Loucy (cell line): Measurements from ENCODE around the gene KLHL33.

Source experiments
- H2AFZ ChIP-seq: fragments of 200-600 bp; sonication (generic); 2 replicates; pipeline ENCODE4 v1.6.0; 2016; ENCODE audit warnings: antibody characterized with exemption, mild to moderate bottlenecking, low read length, moderate library complexity
- H3F3A ChIP-seq: fragments of 200-600 bp; 2 replicates; pipeline ENCODE4 v1.6.0; 2016; ENCODE audit warnings: antibody characterized with exemption, low read depth, mild to moderate bottlenecking
- H3K27me3 ChIP-seq: fragments of 200-600 bp; sonication (generic); 2 replicates; pipeline ENCODE4 v1.6.1; 2014; ENCODE audit warnings: low read length, mild to moderate bottlenecking; ENCODE audit not compliant: insufficient read depth, poor library complexity, severe bottlenecking
- H3K36me3 ChIP-seq: fragments of 200-600 bp; sonication (generic); 2 replicates; pipeline ENCODE4 v1.6.1; 2016; ENCODE audit warnings: low read length; ENCODE audit not compliant: insufficient read depth
- H3K4me1 ChIP-seq: fragments of 200-600 bp; sonication (generic); 2 replicates; pipeline ENCODE4 v1.5.1; 2014; ENCODE audit warnings: low read length, mild to moderate bottlenecking; ENCODE audit not compliant: insufficient read depth, poor library complexity, severe bottlenecking
- H3K4me2 ChIP-seq: fragments of 200-600 bp; sonication (generic); 2 replicates; pipeline ENCODE4 v1.6.0; 2014; ENCODE audit warnings: antibody characterized with exemption, low read length, low read depth, mild to moderate bottlenecking; ENCODE audit not compliant: poor library complexity, severe bottlenecking
- H3K4me3 ChIP-seq: fragments of 200-600 bp; sonication (generic); 2 replicates; pipeline ENCODE4 v1.5.1; 2014; ENCODE audit warnings: low read length, mild to moderate bottlenecking, mixed read lengths; ENCODE audit not compliant: poor library complexity, severe bottlenecking
- H3K79me2 ChIP-seq: fragments of 200-600 bp; sonication (generic); 2 replicates; pipeline ENCODE4 v1.6.1; 2014; ENCODE audit warnings: low read length; ENCODE audit not compliant: insufficient read depth
- H3K9ac ChIP-seq: fragments of 200-600 bp; sonication (generic); 2 replicates; pipeline ENCODE4 v1.6.0; 2014; ENCODE audit warnings: mild to moderate bottlenecking, low read depth, low read length, moderate library complexity; ENCODE audit not compliant: poor library complexity, severe bottlenecking
- H3K9me2 ChIP-seq: fragments of 200-600 bp; sonication (generic); replicated peaks from 2 replicates; pipeline ENCODE4 v1.6.1; 2016; ENCODE audit warnings: low read depth, low read length, mixed read lengths
- H3K9me3 ChIP-seq: fragments of 200-600 bp; sonication (generic); 2 replicates; pipeline ENCODE4 v1.6.1; 2014; ENCODE audit warnings: mild to moderate bottlenecking, antibody characterized with exemption, low read length, low read depth; ENCODE audit not compliant: insufficient read depth
- H4K20me1 ChIP-seq: fragments of 200-600 bp; sonication (generic); 2 replicates; pipeline ENCODE4 v1.6.0; 2014; ENCODE audit warnings: antibody characterized with exemption, low read length, mild to moderate bottlenecking; ENCODE audit not compliant: insufficient read depth, poor library complexity, severe bottlenecking
- CTCF ChIP-seq: fragments of 200-600 bp; sonication (generic); conservative IDR thresholded peaks from 2 replicates; pipeline ENCODE4 v1.5.1; 2014; ENCODE audit warnings: mild to moderate bottlenecking, antibody characterized with exemption, low read length
- EZH2phosphoT487 ChIP-seq: fragments of 200-600 bp; IDR thresholded peaks from 2 replicates; pipeline ENCODE4 v1.6.1; 2018; ENCODE audit warnings: antibody characterized with exemption, mild to moderate bottlenecking, moderate library complexity, borderline replicate concordance

KLHL33 gene

GRCh38 chr14:20415782-20416206, 20.2 kb downstream of the KLHL33 start:
- Histone ChIP-seq H3K79me2 (peaks cover 29% of the 10 kb centered on the region), H3K4me2 (peak overlapping the region; percentile 56), H3K4me3 (peak overlapping the region; percentile 32), H2AFZ (peak overlapping the region; percentile 85), H3K4me1 (peaks cover 28% of the 10 kb centered on the region), H3K9ac (peak overlapping the region; percentile 57), H3F3A (no peaks in the 10 kb centered on the region), H3K36me3 (no peaks in the 10 kb centered on the region), H3K27me3 (no peaks in the 10 kb centered on the region), H3K9me3 (no peaks in the 10 kb centered on the region), H3K9me2 (no peaks in the 10 kb centered on the region), H4K20me1 (peaks cover 4% of the 10 kb centered on the region)
- no peak for TF ChIP-seq EZH2phosphoT487
- peak; percentile 83 for TF ChIP-seq CTCF

- H3F3A ChIP-seq = no peaks in the 10 kb centered on the region
- TF ChIP-seq CTCF (no peak), EZH2phosphoT487 (no peak)
- H3K9ac ChIP-seq = peak overlapping the region; percentile 87
- peak overlapping the region; percentile 95 for H2AFZ ChIP-seq
- H3K4me1 ChIP-seq = peaks cover 28% of the 10 kb centered on the region
- no peaks in the 10 kb centered on the region for H3K9me2 ChIP-seq
- H3K36me3 ChIP-seq = no peaks in the 10 kb centered on the region
- H4K20me1 ChIP-seq = peaks cover 4% of the 10 kb centered on the region
- peak overlapping the region; percentile 75 for H3K4me2 ChIP-seq
- H3K9me3 ChIP-seq = no peaks in the 10 kb centered on the region
- no peaks in the 10 kb centered on the region for H3K27me3 ChIP-seq
- peak overlapping the region; percentile 97 for H3K4me3 ChIP-seq
- peaks cover 35% of the 10 kb centered on the region for H3K79me2 ChIP-seq
These were observed 22.3 kb downstream of the KLHL33 start for GRCh38 chr14:20413744-20414082.

GRCh38 chr14:20412876-20413743, 22.9 kb downstream of the KLHL33 start, which contains the start of gene TEP1:
Gene TEP1 (minus strand): TSS chr14:20413501. CDS start chr14:20408439, 5,062 bp downstream.
- H3K36me3 ChIP-seq = peaks cover 3% of the 10 kb centered on the region; the same call in 1 of the 2 replicates
- H3K9ac ChIP-seq = peak within 1 kb of the TSS; percentile 87
- no peaks in the 10 kb centered on the region for H3F3A ChIP-seq
- H4K20me1 ChIP-seq = peaks cover 4% of the 10 kb centered on the region
- H3K27me3 ChIP-seq = no peaks in the 10 kb centered on the region
- H3K4me2 ChIP-seq = peak within 1 kb of the TSS; percentile 75
- H3K4me3 ChIP-seq = peak within 1 kb of the TSS; percentile 97
- peaks cover 35% of the 10 kb centered on the region for H3K79me2 ChIP-seq
- H3K9me3 ChIP-seq = no peaks in the 10 kb centered on the region
- H2AFZ ChIP-seq = peak within 1 kb of the TSS; percentile 95
- no peaks in the 10 kb centered on the region for H3K9me2 ChIP-seq
- TF ChIP-seq CTCF (no peak), EZH2phosphoT487 (no peak)
- H3K4me1 ChIP-seq = peaks cover 28% of the 10 kb centered on the region
